GM12875 (cell line): ENCODE results near the gene LMBR1.

Experiments
- H3K4me3 ChIP-seq: one replicate; pipeline ENCODE4 v1.5.1; 2011; ENCODE audit warnings: low read depth, low read length, control low read depth
- TF ChIP-seq, protein P1 (sequence below): IDR thresholded peaks from 2 replicates; pipeline ENCODE4 v1.5.1; 2011; ENCODE audit warnings: low read depth, mild to moderate bottlenecking, control low read depth, inconsistent platforms, low read length, moderate library complexity, borderline replicate concordance; ENCODE audit not compliant: insufficient read depth

LMBR1 gene

DNA sequence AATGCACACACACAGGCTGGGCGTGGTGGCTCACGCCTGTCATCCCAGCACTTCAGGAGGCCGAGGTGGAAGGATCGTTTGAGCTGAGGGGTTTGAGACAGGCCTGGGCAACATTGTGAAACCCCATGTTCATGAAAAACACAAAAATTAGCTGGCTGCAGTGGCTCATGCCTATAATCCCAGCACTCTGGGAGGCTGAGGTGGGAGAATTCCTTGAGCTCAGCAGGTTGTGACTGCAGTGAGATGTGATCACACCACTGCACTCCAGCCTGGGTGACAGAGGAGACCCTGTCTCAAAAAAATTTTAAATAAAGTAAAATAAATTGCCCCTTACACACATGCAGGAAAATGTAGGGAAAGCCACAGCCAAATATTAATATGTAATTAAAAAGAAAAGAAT is 208.3 kb downstream of the LMBR1 start:
- no peak overlapping the region for H3K4me3 ChIP-seq
- TF ChIP-seq, protein P1, sequence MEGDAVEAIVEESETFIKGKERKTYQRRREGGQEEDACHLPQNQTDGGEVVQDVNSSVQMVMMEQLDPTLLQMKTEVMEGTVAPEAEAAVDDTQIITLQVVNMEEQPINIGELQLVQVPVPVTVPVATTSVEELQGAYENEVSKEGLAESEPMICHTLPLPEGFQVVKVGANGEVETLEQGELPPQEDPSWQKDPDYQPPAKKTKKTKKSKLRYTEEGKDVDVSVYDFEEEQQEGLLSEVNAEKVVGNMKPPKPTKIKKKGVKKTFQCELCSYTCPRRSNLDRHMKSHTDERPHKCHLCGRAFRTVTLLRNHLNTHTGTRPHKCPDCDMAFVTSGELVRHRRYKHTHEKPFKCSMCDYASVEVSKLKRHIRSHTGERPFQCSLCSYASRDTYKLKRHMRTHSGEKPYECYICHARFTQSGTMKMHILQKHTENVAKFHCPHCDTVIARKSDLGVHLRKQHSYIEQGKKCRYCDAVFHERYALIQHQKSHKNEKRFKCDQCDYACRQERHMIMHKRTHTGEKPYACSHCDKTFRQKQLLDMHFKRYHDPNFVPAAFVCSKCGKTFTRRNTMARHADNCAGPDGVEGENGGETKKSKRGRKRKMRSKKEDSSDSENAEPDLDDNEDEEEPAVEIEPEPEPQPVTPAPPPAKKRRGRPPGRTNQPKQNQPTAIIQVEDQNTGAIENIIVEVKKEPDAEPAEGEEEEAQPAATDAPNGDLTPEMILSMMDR: no peak

DNA sequence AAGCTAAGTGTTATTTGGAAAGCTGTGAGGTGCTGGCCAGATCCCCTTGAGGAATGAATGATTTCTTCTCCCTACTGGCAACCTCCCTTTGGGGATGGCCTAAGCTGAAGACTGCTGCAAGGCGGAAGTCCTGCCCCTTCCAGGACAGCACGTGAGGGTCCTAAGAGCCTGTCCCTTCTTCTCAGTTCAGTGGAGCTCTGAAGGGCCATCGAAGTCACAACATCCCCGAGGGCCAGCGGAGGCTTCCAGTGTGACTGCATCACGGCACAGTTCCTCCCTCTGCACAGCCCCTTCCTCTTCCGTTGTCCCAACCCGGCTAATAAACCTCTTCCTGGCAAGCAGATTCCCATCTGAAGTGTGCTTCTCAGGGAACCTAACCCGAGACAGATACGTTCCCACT is 208.7 kb downstream of the LMBR1 start:
- TF ChIP-seq, protein P1: no peak
- no peak overlapping the region for H3K4me3 ChIP-seq

DNA sequence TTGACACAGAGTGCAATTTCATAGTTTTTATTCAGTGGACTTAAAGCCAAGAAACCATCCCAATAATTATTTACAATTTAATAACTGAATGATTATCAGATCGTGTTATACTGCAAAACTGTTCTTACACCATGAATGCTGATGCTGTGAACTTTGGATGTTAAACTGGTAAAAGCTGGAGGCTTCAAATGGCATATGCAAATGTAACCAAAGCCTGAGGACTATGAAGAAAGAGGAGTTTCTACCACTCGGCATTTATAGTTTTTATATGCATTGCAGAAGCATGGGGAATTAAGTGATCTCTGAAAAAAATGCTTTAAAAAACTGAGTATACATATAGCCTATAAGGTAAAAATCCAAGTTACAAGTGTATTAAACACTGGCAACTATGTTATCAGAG is 210.1 kb downstream of the LMBR1 start:
- TF ChIP-seq, protein P1: no peak
- no peak overlapping the region for H3K4me3 ChIP-seq

DNA sequence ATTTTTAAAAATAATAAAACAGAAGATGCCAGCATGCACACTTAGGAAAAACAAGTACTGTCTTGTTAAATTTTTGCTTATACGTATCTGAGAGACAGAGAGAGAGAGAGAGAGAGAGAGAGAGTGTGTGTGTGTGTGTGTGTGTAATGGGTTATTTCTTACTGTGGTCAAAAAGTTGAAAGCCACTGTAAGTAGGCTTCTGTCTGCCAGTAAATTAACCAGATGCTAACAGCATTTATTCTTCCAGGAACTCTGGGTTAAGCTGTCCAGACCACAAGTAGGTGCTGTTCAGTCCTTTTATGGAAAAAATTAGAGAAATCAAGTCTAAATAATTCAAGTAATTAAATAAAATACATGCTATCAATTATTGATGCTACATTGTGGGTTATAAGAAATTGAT is 212.7 kb downstream of the LMBR1 start:
- no peak overlapping the region for H3K4me3 ChIP-seq
- TF ChIP-seq, protein P1: no peak

DNA sequence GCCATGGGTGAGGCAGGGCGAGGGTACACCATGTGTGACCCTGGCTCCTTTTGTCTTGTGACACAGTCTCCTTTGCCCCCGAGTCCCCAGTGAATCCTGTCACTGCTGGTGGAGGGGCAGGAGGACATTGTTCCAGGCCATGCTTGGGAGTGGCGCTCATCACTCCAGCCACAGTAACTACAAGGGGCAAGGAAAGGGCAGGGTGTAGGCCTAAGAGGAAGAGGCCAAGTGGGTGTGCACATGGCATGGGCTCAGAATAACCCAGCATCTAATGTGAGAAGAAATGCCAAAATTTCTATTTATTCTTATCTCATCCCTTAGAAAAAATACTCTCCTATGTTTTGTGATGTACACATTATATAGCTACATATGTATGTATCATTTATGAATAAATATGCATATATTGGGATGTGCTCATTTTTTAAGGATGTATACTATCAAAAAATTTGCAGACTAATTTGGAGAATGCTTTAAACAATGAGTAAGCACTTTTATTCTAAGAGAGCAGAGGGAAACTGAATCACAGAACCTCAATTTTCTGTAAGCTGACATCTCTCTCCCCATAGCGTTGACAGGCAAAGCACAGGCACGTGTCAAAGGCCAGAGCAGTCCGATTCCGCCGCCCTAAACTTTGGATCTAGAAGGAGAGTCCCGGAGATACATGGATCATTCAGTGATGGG is 215.5 kb downstream of the LMBR1 start:
- TF ChIP-seq, protein P1: no peak
- H3K4me3 ChIP-seq: no peak overlapping the region

DNA sequence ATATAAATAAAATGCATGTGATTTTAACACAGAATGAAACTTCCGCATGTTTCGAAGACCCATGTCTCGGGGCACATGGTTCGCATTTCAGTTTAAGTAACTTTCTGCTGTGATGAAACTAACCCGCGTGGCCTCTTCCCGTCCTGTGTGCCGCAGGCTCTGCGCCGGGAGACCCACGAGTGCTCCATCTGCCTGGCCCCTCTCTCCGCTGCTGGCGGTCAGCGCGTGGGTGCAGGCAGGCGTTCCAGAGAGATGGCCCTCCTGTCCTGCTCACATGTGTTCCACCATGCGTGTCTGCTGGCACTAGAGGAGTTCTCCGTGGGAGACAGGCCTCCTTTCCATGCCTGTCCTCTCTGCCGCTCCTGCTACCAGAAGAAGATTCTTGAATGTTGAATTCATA is 216.7 kb downstream of the LMBR1 start:
- TF ChIP-seq, protein P1: no peak
- H3K4me3 ChIP-seq: no peak overlapping the region

DNA sequence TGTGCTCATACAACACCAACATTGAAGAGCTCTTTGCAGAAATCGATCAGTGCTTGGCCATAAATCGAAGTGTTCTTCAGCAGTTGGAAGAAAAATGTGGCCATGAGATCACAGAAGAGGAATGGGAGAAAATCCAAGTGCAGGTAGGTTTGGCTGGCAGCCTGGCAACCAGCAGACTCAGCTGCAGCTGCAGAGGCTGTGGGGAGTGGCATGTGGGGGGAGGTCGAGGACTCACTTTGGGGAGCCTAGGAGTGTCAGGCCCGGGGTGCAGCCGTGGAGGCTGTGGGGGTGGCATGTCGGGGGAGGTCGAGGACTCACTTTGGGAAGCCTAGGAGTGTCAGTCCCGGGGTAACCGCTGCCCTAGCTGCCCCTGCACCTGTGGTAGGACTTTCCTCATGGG is 217.3 kb downstream of the LMBR1 start:
- H3K4me3 ChIP-seq: no peak overlapping the region
- TF ChIP-seq, protein P1: no peak
